HG02938 (cell line): Measurements from ENCODE around the gene TEX101.
"Not testable (repeated sequence)": the region's sequence is repeated elsewhere in the genome, so short reads cannot be mapped to it uniquely, and the experiment has no call there.

ENCODE experiments used
- ATAC-seq: cut with Tn5 transposase; IDR thresholded peaks from one replicate; pipeline ENCODE4 v1.9.1; 2021; ENCODE audit warnings: mild to moderate bottlenecking, moderate library complexity; ENCODE audit not compliant: unreplicated experiment

TEX101 gene

GRCh38 chr19:43416951-43417623 is 2.4 kb downstream of the TEX101 start:
- ATAC-seq, result no peak

DNA sequence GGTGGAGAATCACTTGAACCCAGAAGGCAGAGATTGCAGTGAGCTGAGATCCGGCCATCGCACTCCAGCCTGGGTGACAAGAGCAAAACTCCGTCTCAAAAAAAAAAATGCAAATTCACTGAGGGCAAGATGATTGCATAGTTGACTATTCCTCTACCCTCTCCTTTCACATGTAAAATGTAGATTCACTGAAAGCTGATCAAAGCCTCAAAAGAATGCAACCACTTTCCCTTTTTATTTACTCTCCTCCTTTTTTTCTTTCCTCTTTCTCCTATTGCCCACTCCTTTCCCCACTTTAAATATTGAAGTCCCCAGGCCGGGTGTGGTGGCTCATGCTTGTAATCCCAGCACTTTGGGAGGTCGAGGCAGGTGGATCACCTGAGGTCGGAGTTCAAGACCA is 6.3 kb downstream of the TEX101 start:
- ATAC-seq, result no peak

DNA sequence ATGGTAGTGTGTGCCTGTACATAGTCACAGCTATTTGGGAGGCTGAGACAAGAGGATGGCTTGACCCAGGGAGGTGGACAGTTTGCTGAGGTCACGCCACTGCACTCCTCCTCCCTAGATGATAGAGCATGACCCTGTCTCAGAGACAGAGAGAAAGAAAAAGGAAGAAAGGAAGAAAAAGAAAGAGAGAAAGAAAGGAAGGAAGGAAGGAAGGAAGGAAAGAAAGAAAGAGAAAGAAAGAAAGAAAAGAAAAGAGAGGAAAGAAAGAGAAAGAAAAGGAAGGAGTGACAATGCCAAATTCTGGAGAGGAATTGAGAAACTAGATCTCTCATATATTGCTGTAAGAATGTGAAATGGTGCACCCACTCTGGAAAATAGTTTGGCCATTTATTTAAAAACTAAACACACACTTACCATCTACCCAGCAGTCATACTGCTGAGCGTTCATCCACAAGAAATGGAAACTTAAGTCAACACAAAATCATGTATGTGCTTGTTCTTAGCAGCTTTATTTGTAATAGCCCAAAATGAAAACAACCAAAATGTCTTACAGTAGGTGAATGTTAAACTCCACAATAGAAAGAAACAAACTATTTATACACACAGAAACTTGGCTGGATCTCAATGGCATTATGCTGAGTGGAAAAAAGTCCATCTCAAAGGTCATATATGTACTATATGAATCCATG is 7.5 kb downstream of the TEX101 start:
- no peak for ATAC-seq

GRCh38 chr19:43422689-43423066 is 8.0 kb downstream of the TEX101 start:
- no peak for ATAC-seq

DNA sequence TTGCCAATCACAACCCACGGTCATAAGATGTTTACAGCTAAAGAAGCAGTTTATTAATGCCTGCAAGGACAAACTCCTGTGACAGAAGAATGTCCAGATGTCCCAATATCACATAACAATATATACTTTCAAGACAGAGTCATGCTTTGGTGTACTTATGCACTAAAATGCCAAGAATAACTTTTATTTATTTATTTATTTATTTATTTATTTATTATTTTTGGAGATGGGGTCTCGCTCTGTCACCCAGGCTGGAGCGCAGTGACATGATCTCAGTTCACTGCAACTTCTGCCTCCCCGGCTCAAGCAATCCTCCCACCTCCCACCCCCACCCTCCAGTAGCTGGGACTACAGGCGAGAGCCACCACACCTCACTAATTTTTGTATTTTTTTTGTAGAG is 9.1 kb downstream of the TEX101 start:
- ATAC-seq, result no peak

DNA sequence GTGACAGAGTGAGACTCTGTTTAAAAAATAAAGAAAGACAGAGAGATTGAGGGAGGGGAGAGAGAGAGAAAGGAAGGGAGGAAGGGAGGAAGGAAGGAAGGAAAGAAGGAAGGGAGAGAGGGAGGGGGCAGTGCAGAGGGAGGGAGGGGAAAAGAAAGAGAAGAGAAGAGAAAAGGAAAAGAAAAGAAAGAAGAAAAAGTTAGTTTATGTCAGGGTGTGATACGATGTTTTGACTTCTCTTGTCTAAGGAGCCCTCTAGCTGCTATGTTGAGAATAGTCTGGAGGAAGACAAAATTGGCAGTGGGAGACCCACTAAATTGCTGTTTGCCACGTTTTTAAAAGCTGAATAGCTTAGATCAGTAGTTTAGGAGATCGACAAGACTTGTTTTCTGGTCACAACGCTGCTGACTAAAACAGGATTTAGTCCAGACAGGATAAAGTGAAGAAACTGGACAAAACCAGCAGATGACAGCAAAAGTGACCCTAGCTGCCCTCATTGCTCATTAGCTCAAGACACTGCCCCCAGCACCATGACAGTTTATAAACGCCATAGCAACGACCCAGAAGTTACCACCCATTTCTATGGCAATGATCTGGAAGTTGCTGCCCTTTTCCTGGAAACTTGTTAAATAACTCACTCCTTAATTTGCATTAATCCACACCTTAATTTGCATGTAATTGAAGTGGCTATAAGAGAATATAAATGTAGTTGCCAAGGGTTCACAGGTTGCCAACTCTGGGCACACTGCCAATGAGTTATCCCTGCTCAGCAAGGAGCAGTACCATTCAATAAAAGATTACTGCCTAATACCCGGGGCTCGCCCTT is 11.1 kb downstream of the TEX101 start:
- no peak for ATAC-seq

DNA sequence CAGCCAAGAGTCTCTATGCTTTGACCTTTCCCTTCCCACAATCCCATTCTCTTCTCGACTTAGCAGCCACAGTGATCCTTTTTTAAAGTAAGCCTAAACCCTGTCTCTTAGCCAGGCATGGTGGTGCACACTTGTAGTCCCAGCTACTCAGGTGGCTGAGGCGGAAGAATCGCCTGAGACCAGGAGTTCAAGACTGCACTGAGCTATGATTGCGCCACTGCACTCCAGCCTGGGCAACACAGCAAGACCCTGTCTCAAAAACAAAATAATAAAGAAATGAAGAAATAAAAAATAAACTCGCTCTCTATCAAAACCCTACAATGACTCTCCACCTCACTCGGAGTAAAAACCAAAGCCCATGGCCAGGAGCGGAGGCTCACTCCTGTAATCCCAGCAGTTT is 14.7 kb downstream of the TEX101 start:
- ATAC-seq, result no peak

GRCh38 chr19:43430142-43430710 is 15.5 kb downstream of the TEX101 start:
- no peak for ATAC-seq

DNA sequence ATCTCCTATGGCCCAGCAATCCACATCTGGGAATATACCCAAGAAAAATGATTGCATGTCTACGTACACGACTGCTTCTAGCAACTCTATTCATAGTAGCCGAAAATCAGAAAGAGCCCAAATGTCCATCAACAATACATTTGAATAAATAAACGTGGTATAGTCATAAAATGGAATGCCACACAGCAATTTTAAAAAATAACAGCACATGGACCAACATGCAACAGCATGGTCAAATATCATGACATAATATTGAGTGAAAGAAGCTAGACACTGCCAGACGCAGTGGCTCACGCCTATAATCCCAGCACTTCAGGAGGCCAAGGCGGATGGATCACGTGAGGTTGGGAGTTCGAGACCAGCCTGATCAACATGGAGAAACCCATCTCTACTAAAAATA is 16.3 kb downstream of the TEX101 start:
- no peak for ATAC-seq

DNA sequence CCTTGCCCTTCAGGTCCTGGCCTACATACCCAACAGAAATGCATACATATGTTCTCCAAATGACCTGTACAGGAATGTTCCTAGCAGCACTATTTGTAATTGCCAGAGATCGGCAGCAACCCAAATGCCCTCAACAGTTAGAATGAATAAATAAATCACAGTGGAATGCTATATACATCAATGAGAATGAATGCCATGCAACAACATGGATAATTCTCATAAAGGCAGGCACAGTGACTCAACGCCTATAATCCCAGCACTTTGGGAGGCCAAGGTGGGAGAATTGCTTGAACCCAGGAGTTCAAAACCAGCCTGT is 18.6 kb downstream of the TEX101 start:
- ATAC-seq, result no peak

DNA sequence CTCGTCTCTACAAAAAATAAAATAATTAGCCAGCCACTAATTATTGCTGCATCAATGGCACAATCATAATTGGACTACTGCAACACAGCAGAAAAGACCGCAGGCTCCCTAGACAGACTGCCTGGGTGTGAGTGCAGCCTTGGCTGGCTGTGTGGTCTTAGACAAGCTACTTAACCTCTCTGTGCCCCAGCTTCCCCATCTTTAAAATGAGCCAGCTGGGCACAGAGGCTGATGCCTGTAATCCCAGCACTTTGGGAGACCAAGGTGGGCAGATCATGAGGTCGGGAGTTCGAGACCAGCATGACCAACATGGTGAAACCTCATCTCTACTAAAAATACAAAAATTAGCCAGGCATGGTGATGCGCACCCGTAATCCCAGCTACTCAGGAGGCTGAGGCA is 19.0 kb downstream of the TEX101 start:
- ATAC-seq, result no peak

- no peak for ATAC-seq
Observed at GRCh38 chr19:43435775-43436174, 21.1 kb downstream of the TEX101 start.

- ATAC-seq, result not testable (repeated sequence)
Observed at GRCh38 chr19:43437284-43437683, 22.6 kb downstream of the TEX101 start.

GRCh38 chr19:43437712-43438111 is 23.0 kb downstream of the TEX101 start:
- no peak for ATAC-seq

- ATAC-seq, result no peak
Observed at GRCh38 chr19:43438291-43439031, 23.8 kb downstream of the TEX101 start.

GRCh38 chr19:43439032-43439708 is 24.5 kb downstream of the TEX101 start:
- ATAC-seq, result no peak

- ATAC-seq, result no peak
Observed at GRCh38 chr19:43439709-43440063, 25.0 kb downstream of the TEX101 start.

DNA sequence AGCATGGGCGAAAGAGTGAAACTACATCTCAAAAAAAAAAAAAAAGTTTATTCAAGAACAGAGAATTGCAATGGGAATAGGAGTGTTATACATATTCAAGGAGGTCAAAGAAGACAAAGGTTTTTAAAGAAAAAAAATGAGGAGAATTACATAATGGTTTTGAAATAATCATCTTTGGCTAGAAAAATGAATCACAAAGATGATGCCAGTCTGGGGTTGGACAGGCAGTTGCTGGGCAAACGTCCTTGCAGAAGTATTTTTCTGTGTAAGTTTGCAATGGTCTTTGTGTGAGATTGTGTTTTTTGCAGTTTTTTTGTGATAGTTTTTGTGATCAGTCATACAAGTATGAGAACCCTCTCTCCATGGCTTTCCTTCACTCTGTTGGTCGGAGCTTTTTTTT is 27.0 kb downstream of the TEX101 start:
- ATAC-seq, result no peak

DNA sequence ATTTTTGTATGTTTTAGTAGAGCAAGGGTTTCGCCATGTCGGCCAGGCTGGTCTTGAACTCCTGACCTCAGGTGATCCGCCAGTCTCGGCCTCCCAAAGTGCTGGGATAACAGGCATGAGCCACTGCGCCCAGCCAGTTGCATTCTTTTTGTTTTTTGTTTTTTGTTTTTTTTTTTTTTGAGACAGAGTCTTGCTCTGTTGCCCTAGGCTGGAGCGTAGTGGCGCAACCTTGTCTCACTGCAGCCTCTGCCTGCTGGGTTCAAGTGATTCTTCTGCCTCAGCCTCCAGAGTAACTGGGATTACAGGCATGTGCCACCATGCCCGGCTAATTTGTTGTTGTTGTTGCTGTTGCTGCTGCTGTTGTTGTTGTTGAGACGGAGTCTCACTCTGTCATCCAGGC is 29.4 kb downstream of the TEX101 start:
- not testable (repeated sequence) for ATAC-seq

- ATAC-seq, result no peak
Observed at GRCh38 chr19:43444531-43445287, 30.0 kb downstream of the TEX101 start.
